Fibroblast of the conjunctiva (primary cell): ENCODE data around the gene LCA5L.
"Not testable (repeated sequence)": the region's sequence is repeated elsewhere in the genome, so short reads cannot be mapped to it uniquely, and the experiment has no call there.

Experiments
- DNase-seq: peaks from one replicate; pipeline ENCODE4 v3.0.0-alpha.2; 2010; ENCODE audit warnings: low read depth

Gene LCA5L

DNA sequence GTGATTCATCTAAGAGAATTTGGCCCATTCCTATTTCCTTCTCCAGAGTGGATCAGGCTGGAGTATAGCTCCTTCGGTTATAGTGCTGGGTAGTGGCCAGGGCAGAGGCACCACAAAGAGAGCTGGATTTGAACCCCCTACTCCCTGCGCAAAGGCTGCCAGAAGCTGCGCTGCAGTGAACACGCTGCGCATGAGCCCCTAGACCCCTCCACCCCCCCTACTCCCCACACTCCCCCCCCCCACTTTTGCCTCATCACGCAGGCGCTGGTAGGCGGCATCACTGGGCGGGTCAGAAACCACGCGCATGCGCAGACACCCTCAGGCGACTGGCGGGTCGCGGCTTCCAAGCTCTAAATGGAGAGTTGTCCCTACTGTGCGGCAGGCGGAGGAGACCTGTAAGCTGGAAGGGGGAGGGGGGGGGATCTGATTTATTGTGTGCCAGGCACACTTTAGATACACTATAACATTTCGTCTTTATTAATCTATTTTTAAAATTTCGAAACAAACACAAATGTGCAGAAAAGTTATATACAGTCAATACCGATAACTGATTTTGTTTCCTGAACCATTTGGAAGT, 58.0 kb downstream of the LCA5L start:
- DNase-seq = peak; percentile 82

DNA sequence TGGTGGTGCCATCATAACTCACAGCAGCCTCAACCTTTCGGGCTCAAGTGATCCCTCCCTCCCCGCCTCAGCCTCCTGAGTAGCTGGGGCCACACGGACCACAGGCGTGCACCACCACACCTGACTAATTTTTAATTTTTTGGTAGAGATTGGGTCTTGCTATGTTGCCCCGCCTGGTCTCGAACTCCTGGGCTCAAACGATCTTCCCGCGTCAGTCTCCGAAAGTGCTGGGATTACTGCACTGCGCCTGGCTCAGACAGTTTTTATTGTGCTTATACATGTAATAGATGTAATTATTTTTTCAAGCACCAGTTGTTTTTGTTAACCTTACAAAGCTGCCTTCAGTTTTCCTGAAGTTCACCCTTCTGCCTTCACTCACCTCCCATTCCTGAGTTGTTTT, 58.7 kb downstream of the LCA5L start:
- no peak for DNase-seq

DNA sequence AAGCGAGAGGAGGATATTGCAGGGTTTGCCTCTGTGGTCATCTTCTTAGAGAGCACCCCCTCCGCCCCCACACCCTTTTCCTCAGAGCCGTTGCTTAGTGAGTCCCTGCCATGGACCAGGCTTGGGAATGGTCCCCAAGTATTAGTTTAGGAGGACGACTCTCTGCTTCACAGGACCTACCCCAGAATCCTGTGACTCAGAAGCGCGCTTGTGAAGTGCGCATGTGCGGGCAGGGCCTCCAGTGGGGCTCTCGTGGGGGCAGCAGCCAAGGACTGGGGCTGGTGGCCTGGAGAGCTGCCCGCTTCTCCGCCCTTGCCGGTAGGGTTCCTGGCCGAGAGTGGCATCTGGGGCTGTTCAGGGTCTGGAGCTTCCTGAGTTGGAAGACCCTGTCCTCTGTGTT, 59.4 kb downstream of the LCA5L start:
- peak; percentile 16 for DNase-seq

DNA sequence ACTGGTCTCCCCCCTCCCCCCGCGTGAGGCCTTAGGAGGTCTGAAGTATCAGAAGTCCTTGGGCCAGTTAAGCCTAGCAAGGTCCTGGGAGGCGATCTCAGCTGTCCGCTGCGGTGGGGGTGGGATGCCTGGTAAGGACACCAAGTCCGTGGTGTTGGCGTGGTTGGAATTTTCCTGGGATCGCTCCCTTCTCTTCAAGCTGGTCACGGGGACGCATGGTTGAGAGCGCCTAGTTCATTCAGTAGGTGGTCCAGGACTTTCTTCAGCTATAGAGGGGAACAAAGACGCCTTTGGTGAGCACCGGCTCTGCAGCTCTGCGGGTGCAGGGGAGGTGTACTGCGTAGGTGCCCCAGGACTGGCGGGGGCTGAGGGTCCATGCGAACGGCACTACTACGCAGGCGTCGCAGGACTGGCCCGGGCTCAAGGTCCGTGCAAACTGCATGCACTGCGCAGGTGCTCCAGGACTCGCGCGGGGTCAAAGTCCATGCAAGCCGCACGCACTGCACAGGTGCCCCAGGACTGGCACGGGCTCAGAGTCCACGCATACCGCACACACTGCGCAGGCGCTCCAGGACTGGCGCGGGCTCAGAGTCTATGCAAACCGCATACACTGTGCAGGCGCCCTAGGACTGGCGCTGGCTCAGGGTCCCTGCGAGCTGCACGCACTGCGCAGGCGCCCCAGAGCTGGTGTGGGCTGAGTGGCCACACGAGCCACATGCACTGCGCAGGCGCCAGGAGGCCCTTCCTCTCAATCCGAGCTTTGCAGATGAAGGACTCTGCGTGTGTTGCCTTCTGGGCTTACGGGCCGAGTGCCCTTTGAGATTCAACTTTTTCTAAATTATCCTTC, 60.1 kb downstream of the LCA5L start:
- peak; percentile 77 for DNase-seq

DNA sequence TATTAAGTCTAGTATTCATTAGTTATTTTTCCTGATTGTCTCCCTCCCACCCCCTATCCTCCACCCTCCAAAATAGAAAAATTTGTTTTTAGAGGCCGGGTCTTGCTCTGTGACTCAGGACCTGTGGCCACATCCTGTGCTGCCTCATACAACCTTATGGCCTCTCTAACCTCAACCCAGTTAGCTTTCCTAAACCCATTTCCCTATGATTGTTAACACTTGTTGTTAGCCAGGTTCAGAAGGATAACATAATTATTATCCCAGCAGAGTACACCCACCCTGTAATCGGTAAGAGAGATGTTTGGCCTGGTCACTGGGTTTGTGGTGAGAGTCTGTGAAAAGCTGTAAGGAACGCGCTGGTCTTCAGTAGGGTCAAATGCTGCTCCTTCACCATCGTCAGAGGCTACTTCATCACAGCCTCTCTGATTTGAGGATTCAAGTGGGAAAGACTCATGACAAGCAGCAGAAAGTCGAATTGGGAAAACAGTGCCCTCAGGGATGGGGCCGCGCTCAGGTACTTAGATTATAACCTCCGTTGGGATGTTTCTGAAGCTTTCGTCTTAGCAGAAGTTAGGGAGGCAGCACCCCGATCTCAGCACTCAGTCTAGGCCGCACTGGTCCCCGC, 60.8 kb downstream of the LCA5L start:
- no peak for DNase-seq

DNA sequence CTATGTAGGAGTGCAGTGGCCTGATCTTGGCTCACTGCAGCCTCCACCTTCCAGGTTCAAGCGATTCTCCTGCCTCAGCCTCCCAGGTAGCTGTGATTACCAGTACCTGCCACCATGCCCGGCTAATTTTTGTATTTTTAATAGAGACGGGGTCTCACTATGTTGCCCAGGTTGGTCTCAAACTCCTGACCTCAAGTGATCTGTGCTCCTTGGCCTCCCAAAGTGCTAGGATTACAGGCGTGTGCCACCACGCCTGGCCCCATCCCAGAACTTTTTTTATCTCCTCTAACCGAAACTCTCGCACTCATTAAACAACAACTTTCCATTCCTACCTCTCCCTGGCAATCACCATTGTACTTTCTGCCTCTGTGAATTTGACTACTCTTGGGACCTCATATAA, 63.5 kb downstream of the LCA5L start:
- not testable (repeated sequence) for DNase-seq

DNA sequence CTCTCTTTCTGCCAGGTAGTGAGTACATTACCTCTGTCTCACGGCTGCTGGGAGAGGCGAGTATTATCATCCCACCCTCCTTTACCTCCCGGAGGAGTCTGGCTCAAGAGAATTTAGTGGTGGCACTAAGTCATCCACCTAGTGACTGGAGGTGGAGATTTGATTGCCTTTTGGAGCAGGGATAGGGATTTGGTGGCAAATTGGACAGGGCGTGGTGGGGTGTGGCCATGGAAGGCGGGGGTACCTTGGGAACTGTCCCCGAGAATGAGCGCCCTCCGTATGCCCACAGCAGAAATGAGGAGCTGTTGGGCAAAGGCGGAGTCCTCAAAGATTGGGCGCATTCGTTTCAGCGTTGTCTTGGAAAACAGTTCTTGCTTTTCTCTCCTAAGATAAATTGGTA, 64.6 kb downstream of the LCA5L start:
- no peak for DNase-seq

DNA sequence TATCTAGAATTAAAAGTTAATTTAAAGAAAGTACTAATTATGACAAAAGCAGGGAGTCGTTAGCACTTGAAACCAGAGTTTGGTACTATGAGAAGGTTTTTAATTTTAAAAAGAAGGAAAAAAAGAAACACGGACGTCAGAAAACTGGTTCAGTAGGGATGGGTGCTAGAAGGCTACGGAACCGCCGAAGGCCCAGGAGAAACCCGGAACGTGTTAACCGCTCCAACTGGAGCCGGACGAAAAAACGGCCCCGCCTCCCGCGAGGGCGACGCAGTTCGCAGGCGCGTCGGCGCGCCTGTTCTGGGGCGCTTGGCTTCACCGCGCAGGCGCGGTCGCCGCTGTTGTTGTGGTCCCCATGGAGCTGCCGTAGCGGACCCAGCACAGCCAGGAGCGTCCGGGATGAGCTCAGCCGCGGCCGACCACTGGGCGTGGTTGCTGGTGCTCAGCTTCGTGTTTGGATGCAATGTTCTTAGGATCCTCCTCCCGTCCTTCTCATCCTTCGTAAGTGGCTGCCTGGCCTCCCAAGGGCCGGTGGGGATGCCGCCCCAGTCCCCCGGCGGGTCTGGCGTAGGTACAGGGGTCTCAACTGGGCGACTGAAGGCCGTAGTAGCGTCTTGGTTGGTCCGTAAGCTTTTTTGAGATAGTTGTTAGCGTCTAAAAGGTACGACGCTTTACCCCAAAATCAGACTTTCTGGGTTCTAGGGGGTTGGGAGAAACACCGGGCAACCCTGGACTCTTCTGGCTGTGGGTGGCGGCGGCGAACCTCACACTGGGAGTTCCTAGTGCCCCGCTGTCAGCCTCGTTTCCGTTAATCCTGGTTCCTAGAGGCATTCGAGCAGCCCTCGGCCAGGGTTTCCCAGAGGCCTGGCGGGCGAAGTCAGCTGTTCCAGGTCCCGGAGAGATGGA, 65.3 kb downstream of the LCA5L start:
- peak; percentile 97 for DNase-seq

DNA sequence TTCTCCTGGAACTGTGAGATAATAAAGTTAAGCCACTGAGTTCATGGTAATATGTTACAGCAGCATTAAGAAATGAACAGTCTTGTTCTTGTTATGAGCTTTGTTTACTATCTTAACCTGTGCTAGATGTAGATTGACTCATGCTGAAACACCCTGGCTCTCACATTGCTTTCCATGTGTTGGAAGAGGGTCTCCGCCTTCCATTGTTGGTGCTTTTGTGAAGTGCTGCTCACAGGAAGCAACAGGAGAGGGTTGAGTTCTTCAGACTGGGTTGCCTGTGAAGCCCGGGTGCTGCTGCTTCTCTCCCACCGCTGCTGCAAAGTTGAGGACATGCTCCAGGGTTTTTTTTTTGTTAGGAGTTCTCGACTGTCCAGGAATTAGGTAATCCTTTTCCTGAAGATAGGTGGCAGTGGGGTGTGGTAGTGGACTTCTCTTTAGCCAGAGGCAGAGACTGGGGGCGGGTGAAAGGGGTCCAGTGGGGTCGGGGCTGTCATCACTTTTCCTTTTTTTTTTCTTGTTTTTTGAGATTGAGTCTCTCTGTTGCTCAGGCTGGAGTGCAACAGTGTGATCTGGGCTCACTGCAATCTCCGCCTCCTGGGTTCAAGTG, 68.0 kb downstream of the LCA5L start:
- no peak for DNase-seq

DNA sequence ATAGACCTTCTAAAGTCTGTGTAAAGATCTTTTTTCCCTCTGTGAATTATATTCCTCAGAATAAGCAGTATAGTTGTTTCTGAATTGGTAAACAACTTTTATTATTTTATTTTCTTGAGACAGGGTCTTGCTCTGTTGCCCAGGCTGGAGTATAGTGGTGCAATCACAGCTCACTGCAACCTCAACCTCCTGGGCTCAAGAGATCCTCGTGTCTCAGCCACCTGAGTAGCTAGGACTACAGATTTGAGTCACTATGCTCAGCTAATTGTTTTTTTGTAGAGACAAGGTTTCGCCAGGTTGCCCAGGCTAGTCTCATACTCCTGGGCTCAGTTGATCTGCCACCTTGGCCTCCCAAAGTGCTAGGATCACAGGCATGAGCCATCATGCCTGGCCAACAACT, 70.1 kb downstream of the LCA5L start:
- DNase-seq = no peak

DNA sequence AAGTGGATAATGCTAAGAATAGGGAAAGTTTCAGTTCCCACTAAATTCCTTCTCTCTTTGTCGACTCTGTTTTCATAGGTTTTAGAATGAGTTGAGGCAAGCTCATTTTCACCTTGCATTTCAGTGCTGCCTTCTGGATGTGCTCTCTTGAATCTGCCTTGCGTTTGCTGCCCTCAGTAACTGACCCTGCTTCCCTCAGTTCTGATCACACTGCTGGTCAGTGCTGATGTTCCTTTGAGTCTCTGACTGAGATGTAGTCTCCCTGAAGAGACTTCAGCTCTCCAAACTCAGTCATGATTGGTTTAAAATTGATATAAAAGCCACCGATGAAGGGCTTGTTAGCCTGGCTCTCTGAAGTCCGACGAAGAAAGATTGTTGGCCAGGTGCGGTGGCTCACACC, 71.5 kb downstream of the LCA5L start:
- no peak for DNase-seq

DNA sequence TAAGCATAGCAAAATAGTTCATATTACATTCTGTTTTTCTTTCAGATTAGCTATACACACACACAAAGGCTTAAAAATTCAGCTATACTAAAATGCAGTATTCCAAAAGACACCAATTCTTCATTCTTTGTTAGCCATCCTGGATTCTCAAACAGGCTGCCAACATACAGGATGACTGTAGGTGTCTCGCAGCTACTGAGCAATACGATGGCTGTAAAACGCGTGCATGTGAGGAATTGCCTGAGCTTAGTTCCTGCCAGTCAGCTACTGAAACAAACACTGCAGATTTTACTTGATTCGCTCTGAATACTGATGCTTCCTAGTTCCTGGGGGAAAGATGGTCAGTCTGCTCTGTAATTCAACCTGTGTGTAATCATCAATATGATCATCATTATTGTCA, 71.9 kb downstream of the LCA5L start:
- DNase-seq = no peak

DNA sequence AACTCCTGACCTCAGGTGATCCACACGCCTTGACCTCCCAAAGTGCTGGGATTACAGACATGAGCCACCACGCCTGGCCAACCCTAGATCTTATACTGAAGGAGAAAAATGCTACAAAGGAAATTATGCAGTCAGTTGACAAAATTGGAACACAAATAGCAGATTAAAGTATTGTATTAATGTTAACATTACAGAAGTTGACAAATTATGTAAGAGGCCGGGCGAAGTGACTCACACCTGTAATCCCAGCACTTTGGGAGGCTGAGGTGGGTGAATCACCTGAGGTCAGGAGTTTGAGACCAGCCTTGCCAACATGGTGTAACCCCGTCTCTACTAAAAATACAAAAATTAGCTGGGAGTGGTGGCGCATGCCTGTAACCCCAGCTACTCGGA, 75.7 kb downstream of the LCA5L start:
- DNase-seq = not testable (repeated sequence)

DNA sequence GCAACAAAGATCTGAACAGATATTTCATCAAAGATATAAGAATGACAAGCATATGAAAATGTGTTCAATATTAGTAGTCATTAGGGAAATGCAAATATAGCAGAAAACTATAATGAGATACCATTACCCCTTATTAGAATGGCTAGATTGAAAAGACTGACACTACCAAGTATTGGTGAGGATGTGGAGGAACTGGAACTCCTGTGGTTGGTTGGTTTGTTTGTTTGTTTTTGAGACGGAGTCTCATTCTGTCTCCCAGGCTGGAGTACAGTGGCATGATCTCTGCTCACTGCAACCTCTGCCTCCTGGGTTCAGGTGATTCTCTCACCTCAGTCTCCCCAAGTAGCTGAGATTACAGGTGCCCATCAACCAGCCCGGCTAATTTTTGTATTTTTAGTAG, 77.8 kb downstream of the LCA5L start:
- DNase-seq = no peak

DNA sequence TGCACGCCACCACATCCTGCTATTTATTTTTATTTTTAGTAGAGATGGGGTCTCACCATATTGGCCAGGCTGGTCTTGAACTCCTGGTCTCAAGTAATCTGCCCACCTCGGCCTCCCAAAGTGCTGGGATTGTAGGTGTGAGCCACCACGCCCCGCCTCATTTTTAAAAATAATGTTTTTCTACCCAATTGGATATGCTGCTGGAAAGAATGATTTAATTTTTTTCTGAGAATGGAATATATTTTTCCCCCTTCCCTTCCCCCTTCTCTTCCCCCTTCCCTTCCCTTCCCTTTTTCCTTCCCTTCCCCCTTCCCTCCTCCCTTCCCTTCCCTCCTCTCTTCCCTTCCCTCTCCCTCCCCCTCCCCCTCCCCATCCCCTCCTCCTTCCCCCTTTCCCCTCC, 79.0 kb downstream of the LCA5L start:
- no peak for DNase-seq

DNA sequence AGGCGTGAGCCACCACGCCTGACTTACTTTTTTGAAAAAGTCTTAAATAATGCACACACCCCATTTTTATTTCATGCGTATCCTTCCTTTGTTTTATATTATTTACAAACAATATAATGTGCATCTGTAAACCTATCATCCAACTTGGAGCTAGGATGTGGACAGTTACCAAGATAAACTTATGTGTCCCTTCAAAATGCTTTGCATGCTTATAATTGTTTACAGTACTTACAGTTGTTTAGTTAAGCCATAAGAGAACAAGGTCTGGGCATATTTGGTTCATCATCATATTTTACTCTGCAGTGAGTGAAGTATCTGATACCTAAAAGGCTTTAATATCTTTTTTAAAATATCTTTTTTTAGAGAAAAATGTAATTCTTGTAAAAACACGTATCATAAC, 80.6 kb downstream of the LCA5L start:
- DNase-seq = no peak

DNA sequence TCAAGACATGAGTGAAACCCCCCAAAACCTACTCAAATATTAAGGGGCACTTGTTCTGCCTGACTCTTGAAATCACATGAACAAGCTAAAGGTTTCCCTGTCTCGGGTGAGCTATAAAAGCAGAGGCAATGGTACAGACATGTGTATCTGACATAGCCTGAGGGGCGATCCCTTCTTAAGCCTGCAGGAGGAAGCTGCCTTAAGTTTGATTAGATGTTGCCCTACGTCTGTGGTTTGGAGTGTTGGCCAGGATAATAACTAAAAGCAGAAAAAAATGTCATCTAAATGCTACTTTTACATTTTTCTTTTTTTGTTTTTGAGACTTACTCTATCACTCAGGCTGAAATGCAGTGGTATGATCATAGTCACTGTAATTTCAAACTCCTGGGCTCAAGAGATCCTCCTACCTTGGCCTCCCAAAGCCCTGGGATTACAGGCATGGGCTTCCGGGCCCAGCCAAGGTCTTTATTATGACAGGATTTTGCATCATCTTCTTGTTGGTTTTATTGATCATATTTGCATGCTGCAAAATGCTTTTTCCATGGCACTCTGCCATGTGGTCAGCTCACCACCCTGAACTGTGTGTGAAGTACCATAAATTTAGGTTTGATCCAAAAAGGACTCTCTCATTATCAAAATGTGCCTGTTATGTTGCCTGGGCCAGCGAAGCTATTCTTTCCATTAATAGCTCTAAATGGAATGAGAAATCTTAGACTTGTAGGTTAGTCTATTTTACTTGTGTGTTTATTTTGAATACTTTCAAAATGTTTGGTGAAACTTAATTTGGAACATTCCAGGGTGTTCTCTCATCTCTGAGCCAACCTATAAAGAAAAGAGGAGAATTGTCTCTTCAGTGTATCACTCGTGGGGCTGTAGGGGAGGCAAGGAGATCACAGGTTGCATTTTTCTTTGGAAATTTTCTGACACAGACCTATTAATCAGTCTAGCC, 81.7 kb downstream of the LCA5L start:
- DNase-seq = no peak

DNA sequence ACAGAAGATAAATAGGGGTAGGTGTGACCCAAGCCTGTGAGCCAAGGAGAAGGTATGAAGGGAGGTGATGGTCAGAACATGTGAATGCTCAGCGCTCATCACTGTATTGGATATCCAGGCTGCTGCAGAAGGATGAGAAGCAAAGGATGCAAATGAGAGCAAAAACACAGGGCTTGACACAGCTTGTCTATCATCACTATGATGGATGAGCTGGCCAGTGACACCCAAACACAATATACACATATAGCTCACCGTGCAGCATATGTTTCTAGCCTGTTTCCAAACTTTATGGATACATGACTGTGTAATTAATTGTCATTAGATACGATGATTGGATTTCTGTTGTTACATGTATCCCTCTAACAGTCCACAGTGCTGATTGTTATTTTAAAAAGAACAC, 82.8 kb downstream of the LCA5L start:
- no peak for DNase-seq

DNA sequence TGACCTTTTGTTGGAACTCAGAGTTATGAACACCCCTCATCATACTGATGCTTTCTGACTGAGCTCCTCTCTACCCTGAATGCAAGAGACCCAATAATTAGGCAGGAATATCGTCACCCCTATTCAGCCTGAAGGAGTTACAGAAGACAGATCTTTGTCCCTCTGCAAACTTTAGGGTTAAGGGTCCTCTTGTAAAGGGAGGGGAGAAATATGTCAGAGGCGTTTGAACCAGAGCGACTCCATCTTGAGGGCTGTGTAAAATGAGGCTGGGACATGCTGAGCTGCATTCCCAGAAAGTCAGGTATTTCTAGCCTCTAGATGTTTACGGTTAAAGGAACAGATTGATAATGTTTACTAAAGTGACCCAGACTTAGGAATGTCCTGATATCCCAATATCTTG, 86.2 kb downstream of the LCA5L start:
- DNase-seq = no peak
